IPS-NIHi7 (cell line): ENCODE data around the gene STON1.
"Not testable (repeated sequence)": the region's sequence is repeated elsewhere in the genome, so short reads cannot be mapped to it uniquely, and the experiment has no call there.

ENCODE experiments used
- DNase-seq: peaks from one replicate; pipeline ENCODE4 v3.0.0; 2012; ENCODE audit warnings: mixed read lengths; ENCODE audit errors: extremely low spot score

Gene STON1

DNA sequence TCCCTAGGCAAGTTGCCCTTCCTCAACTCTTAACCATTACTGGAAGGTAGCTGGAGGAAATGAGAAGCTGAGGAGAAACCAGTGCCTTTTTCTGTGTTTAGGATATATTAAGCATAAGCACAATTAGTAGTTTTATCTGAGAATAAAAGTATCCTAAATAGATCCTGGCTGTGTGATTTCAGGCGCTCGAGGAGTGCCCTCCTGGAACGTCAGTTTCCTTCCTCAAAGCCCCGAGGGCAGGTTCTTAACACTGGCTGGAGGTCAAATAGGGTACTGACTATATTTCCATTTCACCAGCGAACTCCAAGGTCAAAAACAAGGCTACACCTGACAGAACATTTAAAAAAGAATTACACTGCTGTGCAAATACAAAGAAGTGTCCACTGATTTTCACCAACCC lies 1.5 kb upstream of the STON1 start:
- no peak for DNase-seq

GRCh38 chr2:48529194-48529593 lies 760 bp upstream of the STON1 start:
- peak; percentile 63 for DNase-seq

DNA sequence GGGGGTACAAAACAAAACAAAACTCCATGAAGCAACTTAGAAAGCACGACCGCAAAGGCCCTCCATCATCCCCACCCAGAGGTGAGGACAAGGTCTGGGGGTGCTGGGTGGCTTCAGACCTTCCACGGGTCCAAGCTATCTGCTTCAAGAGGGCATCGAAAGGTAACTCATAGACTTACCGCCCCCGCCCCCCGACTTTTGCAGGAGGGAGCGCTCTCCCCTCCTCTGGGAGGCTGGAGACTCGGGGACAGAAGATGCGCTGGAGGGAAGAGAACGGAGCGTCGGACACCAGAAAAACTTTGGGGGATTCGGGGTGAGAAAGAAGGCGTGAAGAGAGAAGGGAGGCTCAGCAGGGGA lies 300 bp upstream of the STON1 start:
- no peak for DNase-seq

- DNase-seq, result peak; percentile 45
These were observed 1.2 kb downstream of the STON1 start for GRCh38 chr2:48531141-48531648.

DNA sequence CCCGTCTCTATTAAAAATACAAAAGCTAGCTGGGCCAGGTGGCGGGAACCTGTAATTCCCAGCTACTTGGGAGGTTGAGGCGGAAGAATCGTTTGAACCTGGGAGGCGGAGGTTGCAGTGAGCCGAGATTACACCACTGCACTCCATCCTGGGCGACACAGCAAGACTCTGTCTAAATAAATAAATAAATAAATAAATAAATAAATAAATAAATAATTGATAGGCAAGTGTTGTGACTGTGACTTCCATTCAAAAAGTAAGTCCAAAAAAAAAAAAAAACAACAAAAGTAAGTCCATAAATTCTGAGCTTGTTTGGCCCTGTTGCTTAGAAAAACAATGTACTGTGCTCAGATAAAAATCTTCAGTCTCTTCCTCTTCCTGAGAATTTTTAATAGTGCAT lies 2.2 kb downstream of the STON1 start:
- no peak for DNase-seq

DNA sequence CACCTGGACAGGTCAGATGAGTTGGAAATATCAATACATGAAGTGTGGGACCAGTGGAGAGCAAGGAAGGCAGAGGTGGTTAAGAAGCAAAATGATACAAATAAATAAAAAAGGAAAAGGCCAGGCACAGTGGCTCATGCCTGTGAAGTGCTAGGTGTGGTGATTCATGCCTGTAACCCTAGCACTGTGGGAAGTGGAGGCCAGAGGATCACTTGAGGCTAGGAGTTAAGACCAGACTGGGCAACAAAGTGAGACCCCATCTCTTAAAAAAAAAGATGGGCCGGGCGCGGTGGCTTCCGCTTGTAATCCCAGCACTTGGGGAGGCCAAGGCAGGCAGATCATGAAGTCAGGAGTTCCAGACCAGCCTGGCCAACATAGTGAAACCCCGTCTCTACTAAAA lies 2.9 kb downstream of the STON1 start:
- DNase-seq, result no peak

DNA sequence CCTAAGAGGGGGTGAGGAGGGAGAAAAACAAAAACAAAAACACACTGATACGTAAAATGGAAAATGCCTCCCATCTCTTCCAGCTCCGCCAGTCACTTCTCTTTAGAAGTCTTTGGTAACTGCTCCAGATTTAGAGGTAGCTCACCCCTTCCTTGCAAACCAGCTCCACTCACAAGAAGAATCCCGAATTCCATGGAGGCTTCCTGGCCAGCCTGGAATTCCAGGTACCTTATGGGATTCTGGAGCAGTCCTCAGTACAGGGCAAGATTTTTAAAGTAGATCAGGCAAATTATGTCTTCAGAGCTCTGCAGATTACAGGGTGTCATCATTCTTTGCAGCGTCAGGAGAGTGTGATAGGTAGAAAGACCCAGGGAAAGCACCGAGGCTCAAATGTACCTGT lies 4.8 kb downstream of the STON1 start:
- DNase-seq, result no peak

DNA sequence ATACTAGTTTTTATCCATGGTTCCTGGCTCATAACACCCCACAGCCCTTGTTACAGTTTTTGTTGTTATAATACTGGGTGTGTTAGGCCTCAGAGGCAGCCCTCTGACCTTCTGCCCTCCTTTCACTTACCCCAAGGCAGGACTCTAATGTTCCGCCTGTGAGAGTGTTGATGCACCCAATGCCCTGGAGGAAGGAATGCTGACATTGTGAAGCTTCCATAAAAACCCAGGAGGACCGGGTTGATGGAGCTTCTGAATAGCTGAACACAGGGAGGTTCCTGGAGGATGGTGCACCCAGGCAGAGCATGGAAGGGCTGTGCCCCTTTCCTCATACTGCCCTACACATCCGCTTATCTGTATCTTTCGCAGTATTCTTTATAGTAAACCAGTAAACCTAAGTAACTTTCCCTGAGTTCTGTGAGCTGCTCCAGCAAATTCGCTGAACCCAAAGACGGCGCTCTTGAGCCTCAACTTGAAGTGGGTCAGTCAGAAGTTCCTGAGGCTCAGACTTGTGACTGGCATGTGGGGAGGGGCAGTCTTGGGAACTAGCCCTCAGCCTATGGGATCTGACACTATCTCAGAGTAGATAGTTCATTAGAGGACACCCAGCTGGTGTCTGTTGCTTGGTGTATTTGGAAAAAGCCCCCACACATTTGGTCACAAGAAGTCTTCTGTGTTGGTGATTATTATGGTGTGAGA lies 10.4 kb downstream of the STON1 start:
- no peak for DNase-seq

GRCh38 chr2:48541666-48542389 lies 11.9 kb downstream of the STON1 start:
- no peak for DNase-seq

DNA sequence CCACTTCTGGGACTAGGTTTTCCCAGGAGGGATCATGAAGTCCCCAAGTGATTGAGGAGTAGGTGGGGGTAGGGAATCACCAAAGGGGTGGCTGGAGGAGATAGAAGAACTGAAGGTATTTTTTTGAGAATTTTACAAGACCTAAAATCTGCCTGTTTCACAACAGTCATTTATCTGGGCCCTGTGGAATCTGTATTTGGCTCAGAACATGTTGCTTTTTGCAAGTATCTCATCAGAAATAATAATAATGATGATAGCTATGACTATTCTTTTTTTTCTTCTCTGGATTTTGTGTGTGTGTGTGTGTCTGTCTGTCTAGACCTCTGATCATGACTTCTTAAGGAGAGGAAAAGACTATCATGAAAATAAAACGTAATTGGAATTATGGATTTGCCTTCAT lies 13.9 kb downstream of the STON1 start:
- DNase-seq, result no peak

GRCh38 chr2:48545244-48545643 lies 15.3 kb downstream of the STON1 start:
- no peak for DNase-seq

DNA sequence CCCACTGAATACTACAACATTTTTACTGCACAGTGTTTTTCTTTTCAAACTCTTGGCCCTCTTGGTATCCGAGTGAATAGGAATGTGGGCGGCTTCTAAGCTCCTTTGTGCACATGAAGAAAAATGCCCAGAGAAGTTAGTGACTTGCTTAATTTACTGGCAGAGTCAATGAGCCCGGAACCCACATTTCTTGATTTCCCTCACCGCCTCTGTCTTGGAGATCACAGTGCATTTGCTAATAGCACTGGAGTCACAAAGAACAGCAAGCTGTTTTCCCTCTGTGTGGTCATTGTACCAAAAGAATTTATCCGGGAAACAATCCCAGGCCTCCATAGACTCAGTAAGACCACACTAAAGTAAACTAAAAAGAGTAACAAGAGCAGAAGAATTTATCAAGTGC lies 18.9 kb downstream of the STON1 start:
- DNase-seq, result no peak

- no peak for DNase-seq
These were observed 20.0 kb downstream of the STON1 start for GRCh38 chr2:48549972-48550371.

DNA sequence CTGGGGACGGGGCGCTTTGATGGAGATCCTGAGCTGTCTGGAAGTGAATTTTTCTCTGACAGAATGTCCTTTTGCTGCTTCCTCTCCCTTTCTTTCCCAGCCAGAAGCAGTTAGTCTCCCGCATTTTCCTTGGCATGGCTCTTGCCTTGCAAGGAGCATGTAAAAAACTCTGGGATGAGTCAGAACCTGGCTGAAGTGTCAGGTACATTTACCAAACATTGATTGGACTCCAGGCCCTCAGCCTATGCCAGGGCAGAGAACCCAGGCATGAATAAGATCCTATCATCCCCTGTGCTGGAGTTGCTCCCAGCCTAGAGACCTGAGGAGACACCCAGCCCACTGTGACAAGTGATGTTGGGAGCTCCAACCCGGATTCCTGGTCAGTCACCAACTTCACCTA lies 21.6 kb downstream of the STON1 start:
- DNase-seq, result no peak

DNA sequence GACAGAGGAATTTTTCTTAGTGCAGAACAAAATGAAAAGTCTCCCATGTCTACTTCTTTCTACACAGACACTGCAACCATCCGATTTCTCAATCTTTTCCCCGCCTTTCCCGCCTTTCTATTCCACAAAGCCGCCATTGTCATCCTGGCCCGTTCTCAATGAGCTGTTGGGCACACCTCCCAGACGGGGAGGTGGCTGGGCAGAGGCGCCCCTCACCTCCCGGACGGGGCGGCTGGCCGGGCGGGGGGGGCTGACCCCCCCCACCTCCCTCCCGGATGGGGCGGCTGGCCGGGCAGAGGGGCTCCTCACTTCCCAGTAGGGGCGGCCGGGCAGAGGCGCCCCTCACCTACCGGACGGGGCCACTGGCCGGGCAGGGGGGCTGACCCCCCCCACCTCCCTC lies 25.1 kb downstream of the STON1 start:
- not testable (repeated sequence) for DNase-seq

- DNase-seq, result no peak
These were observed 28.5 kb downstream of the STON1 start for GRCh38 chr2:48558456-48558855.

DNA sequence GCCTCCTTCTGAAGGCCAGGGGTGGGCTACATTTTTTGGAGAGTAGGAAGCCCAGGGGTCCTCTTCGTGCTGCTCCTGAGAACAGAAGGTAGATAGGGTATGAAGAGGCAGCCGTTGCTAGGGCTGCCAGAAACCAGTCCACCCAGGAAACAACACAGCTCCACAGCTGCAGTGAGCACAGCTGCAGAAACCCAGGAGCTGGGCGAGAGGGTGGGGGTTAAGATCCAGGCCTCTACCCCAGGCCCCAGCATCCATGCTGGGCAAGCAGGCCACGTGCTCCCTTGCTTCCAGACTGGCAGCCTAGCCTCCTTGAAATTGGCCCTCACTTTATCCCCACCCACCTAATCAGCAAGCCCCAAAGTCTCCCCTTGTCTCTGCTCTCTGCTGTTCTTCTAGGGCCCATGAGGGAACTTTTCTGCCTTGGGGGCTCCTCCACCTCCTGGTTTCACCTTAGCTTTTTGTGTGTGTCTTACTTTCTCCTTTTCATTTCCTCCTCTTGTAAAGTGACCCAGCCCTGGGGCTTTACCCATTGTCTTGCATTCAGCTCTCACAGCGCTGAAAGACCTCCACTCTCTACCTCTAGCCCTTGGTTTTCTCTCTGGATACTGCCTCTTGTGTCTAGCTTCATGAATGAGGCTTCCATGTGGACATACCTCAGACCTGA lies 30.7 kb downstream of the STON1 start:
- DNase-seq, result peak; percentile 38

GRCh38 chr2:48562281-48562680 lies 32.3 kb downstream of the STON1 start:
- DNase-seq, result no peak

DNA sequence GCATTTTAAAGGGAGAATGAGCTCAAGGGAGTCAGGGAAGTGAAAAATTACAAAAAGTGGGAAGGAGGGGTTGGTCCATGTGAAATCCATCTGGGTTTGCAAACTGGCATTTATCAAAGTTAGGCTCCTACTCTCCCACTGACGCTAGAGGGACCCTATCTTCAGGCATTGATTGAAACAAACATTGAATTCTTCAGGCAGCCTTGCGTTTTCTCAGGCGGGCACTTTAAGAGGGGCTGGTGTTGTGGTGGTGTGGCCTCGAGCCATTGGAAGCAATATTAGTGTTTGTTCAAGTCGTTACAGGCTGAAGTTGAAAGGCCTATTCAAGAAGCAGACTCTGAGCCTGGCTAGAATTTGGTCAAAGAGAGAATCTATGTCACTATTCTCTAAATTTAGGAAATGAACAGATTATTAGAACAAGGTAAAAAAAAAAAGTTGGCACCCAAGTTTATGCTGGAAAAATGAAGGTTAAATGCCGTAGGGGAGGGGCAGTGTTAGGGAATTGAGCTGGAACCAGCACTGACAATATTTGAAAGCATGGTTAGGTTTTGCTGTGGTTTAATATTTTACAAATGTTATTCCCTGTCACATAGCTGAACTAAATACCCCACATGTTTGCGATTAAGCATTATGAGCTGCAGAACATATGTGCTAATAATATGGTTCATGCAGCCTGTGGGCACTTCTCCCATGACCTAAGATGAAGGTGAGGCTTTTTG lies 36.8 kb downstream of the STON1 start:
- peak; percentile 47 for DNase-seq

- no peak for DNase-seq
These were observed 37.7 kb downstream of the STON1 start for GRCh38 chr2:48567671-48568070.

DNA sequence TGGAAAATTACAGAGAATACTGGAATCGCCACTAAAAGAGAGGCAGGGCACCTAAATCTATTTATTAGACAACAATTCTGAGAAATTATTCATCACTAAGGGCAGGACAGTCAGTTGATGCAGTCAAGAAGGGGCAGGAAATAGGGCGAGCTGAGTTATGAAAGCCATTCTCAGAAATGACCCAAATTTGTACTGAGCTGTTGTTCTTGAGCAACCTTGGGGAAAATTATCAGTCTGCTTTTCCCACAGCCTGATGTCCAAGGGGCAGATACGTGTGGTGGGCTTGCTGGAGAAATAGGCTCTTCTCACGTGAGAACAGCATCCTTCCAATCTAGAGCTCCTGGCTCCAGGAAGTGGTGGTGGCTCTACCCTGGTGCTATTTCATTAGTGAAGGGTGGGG lies 38.6 kb downstream of the STON1 start:
- no peak for DNase-seq

- DNase-seq, result no peak
These were observed 39.5 kb downstream of the STON1 start for GRCh38 chr2:48569433-48569832.
